Fibroblast of lung (primary cell): Measurements from ENCODE around the gene DPPA5. TPM values are rescaled to one million over a fixed set of nuclear protein-coding genes. Genes with fewer than 3 reads are reported as not detected.

Experiments
- DNase-seq, 2 donors: peaks; one replicate each; pipeline versions ENCODE4 v3.0.0 to v3.0.0-alpha.2; 2010; ENCODE audit warnings: low read depth in 2 of 2
- H2AFZ ChIP-seq: 2 replicates; pipeline ENCODE4 v1.5.1; 2012; ENCODE audit warnings: low read length, control low read depth, inconsistent platforms
- H3K27ac ChIP-seq: 2 replicates; pipeline ENCODE4 v1.5.1; 2011; ENCODE audit warnings: low read length, control low read depth; ENCODE audit not compliant: insufficient read depth
- H3K27me3 ChIP-seq: 2 replicates; pipeline ENCODE4 v1.5.1; 2011; ENCODE audit warnings: mild to moderate bottlenecking, low read length; ENCODE audit not compliant: control insufficient read depth, insufficient read depth
- H3K36me3 ChIP-seq: 2 replicates; pipeline ENCODE4 v1.5.1; 2011; ENCODE audit warnings: low read length; ENCODE audit not compliant: control insufficient read depth, insufficient read depth
- H3K4me1 ChIP-seq: 2 replicates; pipeline ENCODE4 v1.5.1; 2011; ENCODE audit warnings: low read length; ENCODE audit not compliant: control insufficient read depth, insufficient read depth; ENCODE audit errors: extremely low read depth
- H3K4me2 ChIP-seq: 2 replicates; pipeline ENCODE4 v1.5.1; 2011; ENCODE audit warnings: low read length, control low read depth; ENCODE audit not compliant: insufficient read depth; ENCODE audit errors: extremely low read depth
- H3K4me3 ChIP-seq, 4 experiments: fragments of 200-600 bp in 1 of 4; sonication (generic) in 1 of 4; replicated peaks in 1 of 4; 2 replicates each; pipeline ENCODE4 v1.5.1; 2011 to 2016; ENCODE audit warnings: low read length in 4 of 4, low read depth in 3 of 4, mild to moderate bottlenecking in 3 of 4, control low read depth in 2 of 4, inconsistent platforms in 1 of 4, mixed read lengths in 1 of 4; ENCODE audit not compliant: insufficient read depth in 1 of 4; ENCODE audit errors: control extremely low read depth in 1 of 4
- H3K79me2 ChIP-seq: 2 replicates; pipeline ENCODE4 v1.5.1; 2012; ENCODE audit warnings: mild to moderate bottlenecking, low read length, inconsistent platforms; ENCODE audit not compliant: control insufficient read depth, insufficient read depth
- H3K9ac ChIP-seq: 2 replicates; pipeline ENCODE4 v1.5.1; 2011; ENCODE audit warnings: mild to moderate bottlenecking, low read length, control low read depth; ENCODE audit not compliant: insufficient read depth
- H3K9me3 ChIP-seq: 2 replicates; pipeline ENCODE4 v1.5.1; 2012; ENCODE audit warnings: low read depth, low read length; ENCODE audit not compliant: control insufficient read depth, insufficient read depth
- H4K20me1 ChIP-seq: 2 replicates; pipeline ENCODE4 v1.5.1; 2011; ENCODE audit warnings: low read length; ENCODE audit not compliant: control insufficient read depth, insufficient read depth; ENCODE audit errors: extremely low read depth
- EZH2 ChIP-seq: IDR thresholded peaks from 2 replicates; pipeline ENCODE4 v1.5.1; 2012; ENCODE audit warnings: low read length, control low read depth, mild to moderate bottlenecking; ENCODE audit errors: missing control alignments
- polyA plus RNA-seq, 2 donors: library from polyadenylated mRNA; depleted of rRNA in 1 of 2; stranded (reverse) in 1 of 2; unstranded in 1 of 2; fragments of >200 nt; gene quantifications; 2 replicates each; pipeline ENCODE4 v1.2.1, GENCODE V29; 2011 to 2012; ENCODE audit warnings: missing spikeins in 1 of 2
- total RNA-seq: library from RNA; depleted of rRNA; stranded (reverse); fragments of >200 nt; gene quantifications from 2 replicates; pipeline ENCODE4 v1.2.1, GENCODE V29; 2014
- TF ChIP-seq, protein P1 (sequence below), 2 donors: IDR thresholded peaks in 1 of 2; conservative IDR thresholded peaks in 1 of 2; 1 replicate in 1 of 2; 2 replicates in 1 of 2; pipeline ENCODE4 v1.5.1; 2011 to 2012; ENCODE audit warnings: low read length in 2 of 2, control low read depth in 1 of 2, inconsistent platforms in 1 of 2, low read depth in 1 of 2, mild to moderate bottlenecking in 1 of 2

The DPPA5 gene
- total and polyA plus RNA-seq, 2 donors (not counting 1 experiment from before 2014, with no cell fraction given): not detected

DNA sequence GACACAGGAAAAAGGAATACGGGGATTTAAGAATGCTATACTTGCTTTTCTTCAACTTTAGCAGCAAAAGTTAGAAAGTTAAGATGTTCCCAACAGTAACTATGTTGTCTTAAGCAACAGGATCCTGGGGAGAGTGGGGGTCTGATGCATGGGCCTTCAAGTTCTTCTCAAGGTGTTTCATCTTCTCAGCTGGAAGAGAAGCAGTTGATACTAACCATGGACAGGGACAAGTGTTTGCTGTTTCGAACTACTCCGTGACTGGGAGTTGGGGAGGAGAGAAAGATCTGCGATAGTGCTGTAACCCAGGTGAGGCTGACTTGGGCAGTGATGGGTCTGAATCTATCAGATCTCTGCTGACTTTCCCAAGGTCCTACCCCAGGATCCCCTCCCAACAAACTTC is 14.6 kb upstream of the DPPA5 start:
- no peak overlapping the region for H2AFZ ChIP-seq

GRCh38 chr6:73367761-73368355 is 13.8 kb upstream of the DPPA5 start:
- Histone ChIP-seq H3K4me2 (no peak overlapping the region), H3K4me3 (no peak overlapping the region), H3K9ac (no peak overlapping the region), H3K79me2 (no peaks in the 10 kb centered on the region), H2AFZ (no peak overlapping the region), H3K9me3 (no peaks in the 10 kb centered on the region), H3K4me1 (no peaks in the 10 kb centered on the region), H3K27me3 (peaks cover 4% of the 10 kb centered on the region), H3K27ac (no peak overlapping the region), H3K36me3 (no peaks in the 10 kb centered on the region), H4K20me1 (no peaks in the 10 kb centered on the region)
- TF ChIP-seq EZH2: no peak
- TF ChIP-seq, protein P1, sequence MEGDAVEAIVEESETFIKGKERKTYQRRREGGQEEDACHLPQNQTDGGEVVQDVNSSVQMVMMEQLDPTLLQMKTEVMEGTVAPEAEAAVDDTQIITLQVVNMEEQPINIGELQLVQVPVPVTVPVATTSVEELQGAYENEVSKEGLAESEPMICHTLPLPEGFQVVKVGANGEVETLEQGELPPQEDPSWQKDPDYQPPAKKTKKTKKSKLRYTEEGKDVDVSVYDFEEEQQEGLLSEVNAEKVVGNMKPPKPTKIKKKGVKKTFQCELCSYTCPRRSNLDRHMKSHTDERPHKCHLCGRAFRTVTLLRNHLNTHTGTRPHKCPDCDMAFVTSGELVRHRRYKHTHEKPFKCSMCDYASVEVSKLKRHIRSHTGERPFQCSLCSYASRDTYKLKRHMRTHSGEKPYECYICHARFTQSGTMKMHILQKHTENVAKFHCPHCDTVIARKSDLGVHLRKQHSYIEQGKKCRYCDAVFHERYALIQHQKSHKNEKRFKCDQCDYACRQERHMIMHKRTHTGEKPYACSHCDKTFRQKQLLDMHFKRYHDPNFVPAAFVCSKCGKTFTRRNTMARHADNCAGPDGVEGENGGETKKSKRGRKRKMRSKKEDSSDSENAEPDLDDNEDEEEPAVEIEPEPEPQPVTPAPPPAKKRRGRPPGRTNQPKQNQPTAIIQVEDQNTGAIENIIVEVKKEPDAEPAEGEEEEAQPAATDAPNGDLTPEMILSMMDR (conservative IDR thresholded peaks at IDR 0.05 in 1 of 2, IDR thresholded peaks at IDR 0.05 in 1 of 2; ENCODE audit: low read depth in 1 of 2, low read length in 2 of 2): no peak
- DNase-seq: no peak

More for the DNA sequence above, 14.6 kb upstream of the DPPA5 start:
- Histone ChIP-seq H3K27ac (no peak overlapping the region), H3K79me2 (no peaks in the 10 kb centered on the region), H4K20me1 (no peaks in the 10 kb centered on the region), H3K4me1 (no peaks in the 10 kb centered on the region), H3K27me3 (peaks cover 4% of the 10 kb centered on the region), H3K36me3 (no peaks in the 10 kb centered on the region), H3K9me3 (no peaks in the 10 kb centered on the region), H3K4me2 (no peak overlapping the region), H3K4me3 (no peak overlapping the region), H3K9ac (no peak overlapping the region)
- TF ChIP-seq, protein P1 (conservative IDR thresholded peaks at IDR 0.05 in 1 of 2, IDR thresholded peaks at IDR 0.05 in 1 of 2; ENCODE audit: low read depth in 1 of 2, low read length in 2 of 2): no peak
- TF ChIP-seq EZH2: no peak
- no peak for DNase-seq

DNA sequence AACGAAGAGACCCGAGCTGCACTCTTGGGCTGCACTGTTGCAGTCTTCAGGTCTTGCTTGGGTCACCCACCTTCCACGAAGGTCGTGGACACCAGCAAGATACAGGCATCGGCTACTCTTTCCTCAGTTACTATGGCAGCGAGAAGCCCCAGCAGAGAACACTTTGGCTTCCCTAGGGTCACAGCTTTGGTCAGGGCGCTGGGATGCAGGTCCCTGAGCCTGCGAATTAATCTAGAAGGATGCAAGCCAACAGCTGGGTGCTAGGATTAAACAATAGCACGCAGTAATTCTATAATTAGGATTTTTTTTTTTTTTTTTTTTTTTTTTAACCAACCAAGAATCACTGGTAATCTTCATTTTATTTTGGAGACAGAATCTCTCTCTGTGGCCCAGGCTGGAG is 10.5 kb upstream of the DPPA5 start:
- H4K20me1 ChIP-seq: no peaks in the 10 kb centered on the region
- no peaks in the 10 kb centered on the region for H3K36me3 ChIP-seq
- H3K4me1 ChIP-seq: no peaks in the 10 kb centered on the region
- H3K79me2 ChIP-seq: no peaks in the 10 kb centered on the region
- no peak overlapping the region for H3K4me3 ChIP-seq
- no peak for DNase-seq
- H3K9me3 ChIP-seq: no peaks in the 10 kb centered on the region
- H3K9ac ChIP-seq: no peak overlapping the region
- H3K27me3 ChIP-seq: peaks cover 4% of the 10 kb centered on the region
- no peak overlapping the region for H3K4me2 ChIP-seq
- no peak overlapping the region for H2AFZ ChIP-seq
- TF ChIP-seq, protein P1 (conservative IDR thresholded peaks at IDR 0.05 in 1 of 2, IDR thresholded peaks at IDR 0.05 in 1 of 2; ENCODE audit: low read depth in 1 of 2, low read length in 2 of 2): no peak
- TF ChIP-seq EZH2: no peak
- H3K27ac ChIP-seq: no peak overlapping the region
